Stimulated activated CD4-positive, alpha-beta T cell treated with anti-CD3 and anti-CD28 coated beads, TNF-alpha, amount 100 ng/mL, for 4 hours (primary cell): ENCODE measurements around the gene CPSF7.

Experiments
- DNase-seq, 3 experiments: peaks; one replicate each; pipeline ENCODE4 v3.0.0-alpha.2; 2020; ENCODE audit warnings: low read depth in 3 of 3

CPSF7 gene

DNA sequence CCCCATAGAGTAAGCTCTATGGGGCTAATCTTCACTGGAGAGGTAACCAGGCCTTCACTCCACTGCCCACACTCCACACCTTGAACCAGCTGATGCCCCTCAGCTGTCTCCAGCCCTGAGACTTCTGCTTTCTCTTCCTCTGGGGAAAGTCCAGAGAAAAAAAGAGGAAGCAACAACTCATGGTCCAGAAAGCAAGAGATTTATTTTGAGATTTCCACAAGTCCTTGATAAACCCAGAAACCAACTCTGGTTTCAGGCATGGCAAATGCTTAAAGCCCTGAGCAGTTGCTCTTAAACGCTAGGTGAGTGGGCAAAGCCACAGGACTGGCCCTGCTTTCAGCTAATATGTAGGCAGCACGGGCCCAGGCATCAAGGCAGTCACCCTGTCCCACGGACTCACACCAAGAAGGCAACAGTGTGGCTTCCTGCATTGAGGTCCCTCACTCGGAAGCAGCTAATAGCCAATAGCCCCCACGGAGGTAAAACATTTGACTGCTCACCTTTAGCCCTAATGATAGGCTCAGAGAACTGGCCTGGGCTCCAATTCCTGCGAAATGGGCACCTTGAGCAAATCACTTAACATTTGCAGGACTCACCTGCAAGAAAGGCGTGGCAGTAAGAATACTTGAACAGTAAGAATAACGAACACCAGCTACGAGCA is 72.4 kb downstream of the CPSF7 start:
- DNase-seq = no peak

DNA sequence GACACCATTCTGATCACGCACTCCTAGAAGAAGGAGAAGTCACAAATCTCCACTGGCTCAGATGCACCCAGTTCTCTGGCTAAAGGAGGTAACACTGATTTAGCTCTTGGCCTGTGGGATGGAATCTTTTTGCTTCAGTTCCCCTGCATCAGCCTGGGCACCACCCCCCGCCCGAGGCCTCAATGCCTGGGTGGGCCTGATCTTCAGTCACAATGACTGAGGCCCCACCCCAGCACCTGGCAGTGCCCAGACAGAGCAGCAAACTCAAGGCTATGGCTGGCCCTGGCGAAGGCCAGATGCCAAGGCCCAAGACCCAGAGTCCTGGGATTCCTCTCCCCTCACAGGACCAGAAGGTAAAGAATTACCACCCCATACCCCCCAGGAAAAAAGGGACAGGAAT is 73.1 kb downstream of the CPSF7 start:
- no peak for DNase-seq

DNA sequence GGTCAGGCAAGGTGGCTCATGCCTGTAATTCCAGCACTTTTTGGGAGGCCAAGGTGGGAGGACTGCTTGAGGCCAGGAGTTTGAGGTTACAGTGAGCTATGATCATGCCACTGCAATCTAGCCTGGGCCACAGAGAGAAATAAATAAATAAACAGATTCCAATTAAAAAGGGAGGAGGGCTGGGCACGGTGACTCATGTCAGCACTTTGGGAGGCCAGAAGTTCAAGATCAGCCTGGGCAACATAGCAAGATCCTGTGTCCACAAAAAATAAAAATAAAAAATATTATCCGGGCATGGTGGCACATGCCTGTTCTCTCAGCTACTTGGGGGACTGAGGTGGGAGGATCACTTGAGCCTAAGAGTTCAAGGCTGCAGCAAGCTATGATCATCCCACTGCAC is 75.6 kb downstream of the CPSF7 start:
- no peak for DNase-seq

DNA sequence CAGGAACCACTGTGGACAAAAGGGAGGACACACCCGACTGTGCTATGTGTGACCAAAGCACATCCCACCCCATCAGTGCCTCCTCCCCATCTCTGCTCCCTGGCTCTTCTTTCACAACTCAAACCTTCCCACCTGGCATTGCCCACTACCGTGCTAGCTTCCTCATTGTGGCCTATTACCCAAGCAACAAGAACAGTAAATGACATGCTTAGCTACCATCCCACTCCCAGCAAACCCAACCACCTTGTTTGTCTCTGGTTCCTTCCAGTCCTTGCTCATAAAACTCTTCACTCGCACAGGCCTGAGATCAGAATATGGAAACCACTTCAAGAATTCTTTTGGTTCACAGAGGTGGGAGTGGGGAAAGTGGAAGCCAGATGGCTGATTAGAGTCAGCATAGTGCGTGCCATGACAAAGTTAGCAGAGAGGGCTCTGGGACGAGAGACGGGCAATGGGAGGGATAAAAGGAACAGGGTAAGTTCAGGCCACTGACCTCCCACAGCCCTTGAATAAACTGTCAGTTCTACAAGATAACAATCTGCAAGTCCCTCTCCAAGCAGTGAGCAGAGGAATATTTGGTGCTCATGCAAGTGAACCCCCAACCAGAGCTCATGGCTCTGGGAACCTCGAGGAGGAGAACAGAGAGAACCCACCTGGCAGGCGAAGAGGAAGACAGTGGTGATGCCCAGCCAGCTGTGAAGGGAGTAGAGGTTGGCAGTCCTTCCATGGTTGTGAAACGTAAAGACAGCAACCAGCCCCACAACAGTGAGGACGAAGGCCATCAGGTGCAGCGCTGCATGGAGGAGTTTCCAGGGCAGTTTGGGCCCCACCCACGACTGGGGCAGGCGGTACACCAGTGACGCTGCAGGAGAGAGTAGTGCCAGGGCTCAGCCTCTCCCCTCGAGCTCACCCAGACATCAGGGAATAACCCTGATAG is 76.4 kb downstream of the CPSF7 start:
- DNase-seq = no peak
